Neutrophil (primary cell): ENCODE measurements around the gene OR51D1.

Experiments
- H3K27ac ChIP-seq: fragments of 200-600 bp; sonication (generic); 2 replicates; pipeline ENCODE4 v1.5.1; 2016; ENCODE audit warnings: mild to moderate bottlenecking, moderate library complexity
- H3K27me3 ChIP-seq: fragments of 200-600 bp; sonication (generic); 2 replicates; pipeline ENCODE4 v1.6.0; 2016; ENCODE audit warnings: mild to moderate bottlenecking
- H3K36me3 ChIP-seq: fragments of 200-600 bp; sonication (generic); 2 replicates; pipeline ENCODE4 v1.5.1; 2017
- H3K4me1 ChIP-seq, 2 experiments: fragments of 200-600 bp in 1 of 2; sonication (generic) in 1 of 2; 1 replicate in 1 of 2; 2 replicates in 1 of 2; pipeline versions ENCODE4 v1.5.1 to v1.6.1; 2013 to 2016; ENCODE audit warnings: low read depth in 1 of 2, low read length in 1 of 2, mild to moderate bottlenecking in 1 of 2, moderate library complexity in 1 of 2; ENCODE audit not compliant: control insufficient read depth in 1 of 2, insufficient read depth in 1 of 2
- H3K4me3 ChIP-seq, 2 experiments: fragments of 200-600 bp in 1 of 2; sonication (generic) in 1 of 2; 1 replicate in 1 of 2; 2 replicates in 1 of 2; pipeline ENCODE4 v1.5.1; 2013 to 2016; ENCODE audit warnings: low read depth in 1 of 2, low read length in 1 of 2, mild to moderate bottlenecking in 1 of 2, moderate library complexity in 1 of 2
- H3K9me3 ChIP-seq: fragments of 200-600 bp; sonication (generic); 2 replicates; pipeline ENCODE4 v1.5.1; 2016
- CTCF ChIP-seq: fragments of 200-600 bp; sonication (generic); IDR thresholded peaks from 2 replicates; pipeline ENCODE4 v1.5.1; 2016; ENCODE audit warnings: antibody characterized with exemption

Gene OR51D1

DNA sequence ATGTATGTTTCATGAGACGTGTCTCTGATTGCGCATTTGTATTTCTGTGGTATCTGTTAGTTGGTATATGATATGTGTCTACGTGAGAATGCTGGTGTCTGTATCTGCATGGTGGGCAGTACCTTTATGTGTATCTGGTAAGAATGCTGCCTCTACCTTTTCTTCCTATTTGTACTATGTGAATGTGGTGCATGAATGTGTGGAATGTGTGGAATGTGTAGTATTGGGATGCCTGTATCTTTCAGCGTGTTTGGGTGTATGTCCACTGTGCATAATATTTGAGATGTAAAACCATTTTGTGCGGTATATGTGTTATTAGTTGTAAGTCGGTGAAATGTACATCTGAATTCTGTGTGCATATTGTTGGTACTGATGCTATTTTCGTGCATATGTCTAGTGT is 4.2 kb downstream of the OR51D1 start:
- no peak for TF ChIP-seq CTCF
- H3K27me3 ChIP-seq: peaks cover 28% of the 10 kb centered on the region
- H3K27ac ChIP-seq: no peak overlapping the region
- H3K9me3 ChIP-seq: no peaks in the 10 kb centered on the region
- no peaks in the 10 kb centered on the region for H3K4me1 ChIP-seq
- no peak overlapping the region for H3K4me3 ChIP-seq
- H3K36me3 ChIP-seq: no peaks in the 10 kb centered on the region

- Histone ChIP-seq H3K9me3 (no peaks in the 10 kb centered on the region), H3K27ac (no peak overlapping the region), H3K4me3 (no peak overlapping the region), H3K27me3 (peaks cover 24% of the 10 kb centered on the region), H3K4me1 (no peaks in the 10 kb centered on the region), H3K36me3 (no peaks in the 10 kb centered on the region)
- TF ChIP-seq CTCF: no peak
Measured at GRCh38 chr11:4642043-4642442, 4.8 kb downstream of the OR51D1 start.

GRCh38 chr11:4643076-4643475 is 5.8 kb downstream of the OR51D1 start:
- H3K4me1 ChIP-seq: no peaks in the 10 kb centered on the region
- no peaks in the 10 kb centered on the region for H3K9me3 ChIP-seq
- H3K27me3 ChIP-seq: peaks cover 15% of the 10 kb centered on the region
- H3K36me3 ChIP-seq: no peaks in the 10 kb centered on the region
- H3K27ac ChIP-seq: no peak overlapping the region
- TF ChIP-seq CTCF: no peak
- H3K4me3 ChIP-seq: no peak overlapping the region

- Histone ChIP-seq H3K36me3 (no peaks in the 10 kb centered on the region), H3K27ac (no peak within 1 kb of the TSS)
- TF ChIP-seq CTCF: no peak
Measured at GRCh38 chr11:4643682-4644081, 6.4 kb downstream of the OR51D1 start, which contains the start of gene OR51E1. Gene OR51E1, plus strand, starts transcription at chr11:4643982. Its CDS starts 8,545 bp downstream, at chr11:4652527.

GRCh38 chr11:4644233-4644632 is 7.0 kb downstream of the OR51D1 start:
- no peaks in the 10 kb centered on the region for H3K9me3 ChIP-seq
- no peaks in the 10 kb centered on the region for H3K36me3 ChIP-seq
- H3K4me1 ChIP-seq: no peaks in the 10 kb centered on the region
- H3K27ac ChIP-seq: no peak overlapping the region
- peaks cover 15% of the 10 kb centered on the region for H3K27me3 ChIP-seq
- no peak overlapping the region for H3K4me3 ChIP-seq
- no peak for TF ChIP-seq CTCF

More at GRCh38 chr11:4643682-4644081, 6.4 kb downstream of the OR51D1 start, which contains the start of gene OR51E1:
- H3K27me3 ChIP-seq: peaks cover 14% of the 10 kb centered on the region
- no peak within 1 kb of the TSS for H3K4me3 ChIP-seq
- H3K4me1 ChIP-seq: no peaks in the 10 kb centered on the region
- H3K9me3 ChIP-seq: no peaks in the 10 kb centered on the region

- H3K4me1 ChIP-seq: no peaks in the 10 kb centered on the region
- no peak overlapping the region for H3K27ac ChIP-seq
- H3K9me3 ChIP-seq: no peaks in the 10 kb centered on the region
- TF ChIP-seq CTCF: no peak
- no peak overlapping the region for H3K4me3 ChIP-seq
- no peaks in the 10 kb centered on the region for H3K36me3 ChIP-seq
- peaks cover 15% of the 10 kb centered on the region for H3K27me3 ChIP-seq
Measured at GRCh38 chr11:4645974-4646373, 8.7 kb downstream of the OR51D1 start.
